Testis (tissue), 2 donors: ENCODE results near the gene CARTPT.

ENCODE experiments used
- POLR2A ChIP-seq: fragments of 450-650 bp; IDR thresholded peaks from one replicate; pipeline ENCODE4 v1.6.1; 2017; ENCODE audit warnings: antibody characterized with exemption, mild to moderate bottlenecking, moderate library complexity
- TF ChIP-seq, protein P1 (sequence below), 3 experiments: fragments of 450-650 bp in 2 of 3; fragments of 200-600 bp in 1 of 3; sonication (generic) in 1 of 3; IDR thresholded peaks; one replicate each; pipeline ENCODE4 v1.5.1; 2016 to 2019; ENCODE audit warnings: antibody characterized with exemption in 3 of 3, mild to moderate bottlenecking in 2 of 3, moderate library complexity in 1 of 3

DNA sequence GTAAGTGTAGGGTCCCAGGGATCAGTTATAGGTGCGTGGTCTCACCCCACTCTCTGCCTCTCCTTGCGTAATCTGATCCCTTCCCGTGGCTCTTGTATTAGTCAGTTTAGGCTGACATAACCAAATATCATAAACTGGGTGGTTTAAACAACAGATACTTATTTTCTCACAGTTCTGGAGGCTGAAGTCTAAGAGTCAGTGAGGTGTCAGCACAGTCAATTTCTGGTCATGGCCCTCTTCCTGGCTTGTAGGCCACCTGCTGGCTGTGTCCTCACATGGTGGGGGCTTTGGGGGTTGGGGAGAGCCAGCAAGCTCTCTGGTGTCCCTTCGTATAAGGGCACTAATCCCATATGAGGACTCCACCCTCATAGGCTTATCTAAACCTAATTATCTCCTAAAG is 32.3 kb downstream of the CARTPT start:
- TF ChIP-seq, protein P1, sequence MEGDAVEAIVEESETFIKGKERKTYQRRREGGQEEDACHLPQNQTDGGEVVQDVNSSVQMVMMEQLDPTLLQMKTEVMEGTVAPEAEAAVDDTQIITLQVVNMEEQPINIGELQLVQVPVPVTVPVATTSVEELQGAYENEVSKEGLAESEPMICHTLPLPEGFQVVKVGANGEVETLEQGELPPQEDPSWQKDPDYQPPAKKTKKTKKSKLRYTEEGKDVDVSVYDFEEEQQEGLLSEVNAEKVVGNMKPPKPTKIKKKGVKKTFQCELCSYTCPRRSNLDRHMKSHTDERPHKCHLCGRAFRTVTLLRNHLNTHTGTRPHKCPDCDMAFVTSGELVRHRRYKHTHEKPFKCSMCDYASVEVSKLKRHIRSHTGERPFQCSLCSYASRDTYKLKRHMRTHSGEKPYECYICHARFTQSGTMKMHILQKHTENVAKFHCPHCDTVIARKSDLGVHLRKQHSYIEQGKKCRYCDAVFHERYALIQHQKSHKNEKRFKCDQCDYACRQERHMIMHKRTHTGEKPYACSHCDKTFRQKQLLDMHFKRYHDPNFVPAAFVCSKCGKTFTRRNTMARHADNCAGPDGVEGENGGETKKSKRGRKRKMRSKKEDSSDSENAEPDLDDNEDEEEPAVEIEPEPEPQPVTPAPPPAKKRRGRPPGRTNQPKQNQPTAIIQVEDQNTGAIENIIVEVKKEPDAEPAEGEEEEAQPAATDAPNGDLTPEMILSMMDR (IDR thresholded peaks at IDR 0.05), result no peak
- TF ChIP-seq POLR2A, result no peak
